ENCODE measurements around the gene NINJ2.

DNA sequence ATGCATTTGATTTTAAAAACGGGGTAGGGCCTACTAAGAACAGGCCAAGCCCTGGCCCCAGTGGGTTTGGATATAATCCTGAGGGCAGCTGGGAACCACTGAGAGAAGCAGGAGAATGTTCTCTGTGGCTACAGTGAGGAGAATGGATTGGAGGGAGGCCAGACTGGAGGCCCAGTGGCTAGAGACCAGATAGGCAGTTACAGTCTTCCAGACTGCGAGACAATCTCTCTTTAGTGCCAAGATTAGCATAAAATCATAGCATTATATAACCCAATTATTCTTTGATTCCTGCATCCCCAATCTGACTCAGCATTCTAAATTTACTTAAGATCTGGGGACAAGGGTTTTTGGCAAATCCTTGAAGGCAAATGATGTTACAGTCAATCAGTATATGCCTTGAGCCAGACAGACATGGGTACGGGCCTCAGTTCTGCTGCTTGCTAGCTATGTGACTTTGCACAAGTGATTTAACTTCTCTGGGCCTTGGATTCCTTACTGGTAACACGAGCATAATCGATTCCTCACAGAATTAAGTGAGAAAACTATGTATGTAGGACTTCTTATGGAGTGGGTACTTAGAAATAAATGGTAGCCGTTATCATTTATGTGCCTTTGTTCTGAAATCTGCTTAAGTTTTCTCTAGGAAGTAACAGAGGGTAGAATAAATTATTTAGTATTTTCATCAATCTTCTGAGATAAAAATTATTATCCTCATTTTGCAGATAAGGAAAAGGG lies 18.3 kb downstream of the NINJ2 start:
- TF ChIP-seq, protein P1, sequence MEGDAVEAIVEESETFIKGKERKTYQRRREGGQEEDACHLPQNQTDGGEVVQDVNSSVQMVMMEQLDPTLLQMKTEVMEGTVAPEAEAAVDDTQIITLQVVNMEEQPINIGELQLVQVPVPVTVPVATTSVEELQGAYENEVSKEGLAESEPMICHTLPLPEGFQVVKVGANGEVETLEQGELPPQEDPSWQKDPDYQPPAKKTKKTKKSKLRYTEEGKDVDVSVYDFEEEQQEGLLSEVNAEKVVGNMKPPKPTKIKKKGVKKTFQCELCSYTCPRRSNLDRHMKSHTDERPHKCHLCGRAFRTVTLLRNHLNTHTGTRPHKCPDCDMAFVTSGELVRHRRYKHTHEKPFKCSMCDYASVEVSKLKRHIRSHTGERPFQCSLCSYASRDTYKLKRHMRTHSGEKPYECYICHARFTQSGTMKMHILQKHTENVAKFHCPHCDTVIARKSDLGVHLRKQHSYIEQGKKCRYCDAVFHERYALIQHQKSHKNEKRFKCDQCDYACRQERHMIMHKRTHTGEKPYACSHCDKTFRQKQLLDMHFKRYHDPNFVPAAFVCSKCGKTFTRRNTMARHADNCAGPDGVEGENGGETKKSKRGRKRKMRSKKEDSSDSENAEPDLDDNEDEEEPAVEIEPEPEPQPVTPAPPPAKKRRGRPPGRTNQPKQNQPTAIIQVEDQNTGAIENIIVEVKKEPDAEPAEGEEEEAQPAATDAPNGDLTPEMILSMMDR (IDR thresholded peaks at IDR 0.05), result no peak
- TF ChIP-seq EP300 (IDR thresholded peaks at IDR 0.05) (no peak), POLR2A (IDR thresholded peaks at IDR 0.05) (no peak)

Data from ovary (tissue), 3 donors.